Tibial artery (tissue), 4 donors: ENCODE data around the gene GIMAP6.
"Not testable (repeated sequence)": the region's sequence is repeated elsewhere in the genome, so short reads cannot be mapped to it uniquely, and the experiment has no call there.

Source experiments
- DNase-seq, 2 donors: peaks; one replicate each; pipeline ENCODE4 v3.0.0-alpha.2; 2019
- H3K27ac ChIP-seq, 2 donors: fragments of 200-600 bp; sonication (generic) in 1 of 2; 1 replicate in 1 of 2; 2 replicates in 1 of 2; pipeline ENCODE4 v1.5.1; 2018 to 2019; ENCODE audit warnings: mild to moderate bottlenecking in 1 of 2
- H3K27me3 ChIP-seq, 2 donors: fragments of 200-600 bp; sonication (generic) in 1 of 2; one replicate each; pipeline versions ENCODE4 v1.5.1 to v1.6.0; 2016 to 2019
- H3K36me3 ChIP-seq, 3 donors: fragments of 200-600 bp; sonication (generic) in 2 of 3; one replicate each; pipeline ENCODE4 v1.5.1; 2016 to 2019; ENCODE audit warnings: mild to moderate bottlenecking in 2 of 3
- H3K4me1 ChIP-seq, 4 donors: fragments of 200-600 bp; sonication (generic) in 2 of 4; 1 replicate in 3 of 4; 2 replicates in 1 of 4; pipeline ENCODE4 v1.5.1; 2016 to 2019
- H3K4me3 ChIP-seq, 2 donors: fragments of 200-600 bp; sonication (generic) in 1 of 2; 1 replicate in 1 of 2; 2 replicates in 1 of 2; pipeline ENCODE4 v1.5.1; 2018 to 2019; ENCODE audit warnings: mild to moderate bottlenecking in 2 of 2
- H3K9me3 ChIP-seq, 3 donors: fragments of 200-600 bp; sonication (generic) in 1 of 3; one replicate each; pipeline ENCODE4 v1.5.1; 2016 to 2019
- CTCF ChIP-seq, 2 experiments: fragments of 200-600 bp in 1 of 2; fragments of 450-650 bp in 1 of 2; IDR thresholded peaks; one replicate each; pipeline ENCODE4 v1.5.1; 2017 to 2019; ENCODE audit warnings: antibody characterized with exemption in 2 of 2, mild to moderate bottlenecking in 1 of 2, moderate library complexity in 1 of 2
- intact Hi-C: fragments of 100-400 bp; cut with DNase I; formaldehyde crosslinking; loops from one replicate; pipeline ENCODE4 v1.15.0; 2023; ENCODE audit warnings: low total_unique reads

The GIMAP6 gene

DNA sequence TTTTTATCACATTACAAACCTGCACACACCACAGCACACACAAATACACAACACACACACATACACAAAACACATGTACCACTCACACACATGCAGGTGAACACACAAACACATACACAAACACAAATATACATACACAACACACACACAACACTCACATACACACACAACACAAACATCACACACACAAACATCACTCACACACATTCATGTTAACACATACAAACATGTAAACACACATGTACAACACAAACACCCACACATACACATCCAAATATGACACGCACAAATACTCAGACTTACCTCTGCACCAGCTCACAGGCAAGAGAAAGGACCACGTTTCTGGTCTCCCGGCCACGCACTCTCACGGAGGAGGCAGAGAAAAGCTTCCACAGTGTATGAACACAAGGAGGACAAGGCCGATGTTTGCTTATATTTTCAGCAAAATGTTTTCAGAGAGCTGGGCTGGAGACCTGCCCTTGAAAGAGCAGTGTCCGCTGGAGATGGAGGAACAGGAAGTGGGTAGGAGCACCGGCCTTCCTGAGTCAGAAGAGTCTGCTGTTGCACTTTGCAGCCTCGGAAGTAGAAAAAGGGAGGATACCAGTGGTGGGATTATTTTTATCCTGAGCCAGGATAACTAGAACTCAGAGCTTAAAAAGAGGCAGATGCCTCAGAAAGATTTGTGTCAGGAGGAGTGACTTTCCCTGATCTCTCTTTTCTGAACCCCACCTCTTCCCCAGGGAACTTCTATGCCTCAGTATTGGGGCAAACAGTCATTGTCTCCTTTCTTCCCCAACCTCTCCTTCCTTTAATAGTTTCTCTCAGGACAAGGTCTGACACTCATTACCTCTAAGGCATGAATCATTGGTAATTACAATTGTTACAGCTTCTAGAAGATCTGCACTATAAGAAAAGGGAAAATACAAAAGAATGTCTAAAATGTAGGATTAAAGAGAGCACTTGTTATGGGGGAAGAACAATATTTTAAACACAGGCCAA lies at the start of gene GIMAP6:
TSS of gene GIMAP6 (minus strand) at position 520 of the 999 bp plus-strand sequence. CDS start 2,243 bp downstream, outside the sequence.
- intact Hi-C loops: no loop called here
- peak within 1 kb of the TSS; percentile 34 to 42 for H3K4me3 ChIP-seq
- no peaks in the 10 kb centered on the region for H3K27me3 ChIP-seq
- TF ChIP-seq CTCF (IDR thresholded peaks at IDR 0.05): no peak
- DNase-seq: no peak
- no peaks in the 10 kb centered on the region for H3K4me1 ChIP-seq
- no peak within 1 kb of the TSS for H3K27ac ChIP-seq
- no peaks in the 10 kb centered on the region for H3K9me3 ChIP-seq
- H3K36me3 ChIP-seq: peaks cover 0 to 12% (median 0%) of the 10 kb centered on the region in 3 donors

- intact Hi-C loops, H3K27ac ChIP-seq, H3K4me1 ChIP-seq: not testable (repeated sequence)
These were observed 48.2 kb upstream of the GIMAP6 start for GRCh38 chr7:150680364-150680763.

DNA sequence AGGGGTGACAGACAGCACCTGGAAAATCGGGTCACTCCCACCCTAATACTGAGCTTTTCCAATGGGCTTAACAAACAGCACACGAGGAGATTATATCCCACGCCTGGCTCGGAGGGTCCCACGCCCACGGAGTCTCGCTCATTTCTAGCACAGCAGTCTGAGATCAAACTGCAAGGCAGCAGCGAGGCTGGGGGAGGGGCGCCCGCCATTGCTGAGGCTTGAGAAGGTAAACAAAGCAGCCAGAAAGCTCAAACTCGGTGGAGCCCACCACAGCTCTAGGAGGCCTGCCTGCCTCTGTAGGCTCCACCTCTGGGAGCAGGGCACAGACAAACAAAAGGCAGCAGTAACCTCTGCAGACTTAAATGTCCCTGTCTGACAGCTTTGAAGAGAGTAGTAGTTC lies 46.4 kb upstream of the GIMAP6 start:
- H3K4me3 ChIP-seq, H3K27ac ChIP-seq, H3K36me3 ChIP-seq, H3K27me3 ChIP-seq, H3K9me3 ChIP-seq, H3K4me1 ChIP-seq, DNase-seq, intact Hi-C loops: not testable (repeated sequence)

More at GRCh38 chr7:150680364-150680763, 48.2 kb upstream of the GIMAP6 start:
- not testable (repeated sequence) for H3K27me3 ChIP-seq, H3K36me3 ChIP-seq, H3K4me3 ChIP-seq, H3K9me3 ChIP-seq, DNase-seq

- H3K36me3 ChIP-seq, H3K4me3 ChIP-seq, H3K27me3 ChIP-seq, H3K9me3 ChIP-seq, DNase-seq, H3K27ac ChIP-seq, intact Hi-C loops, H3K4me1 ChIP-seq: not testable (repeated sequence)
These were observed 44.7 kb upstream of the GIMAP6 start for GRCh38 chr7:150676854-150677253.

DNA sequence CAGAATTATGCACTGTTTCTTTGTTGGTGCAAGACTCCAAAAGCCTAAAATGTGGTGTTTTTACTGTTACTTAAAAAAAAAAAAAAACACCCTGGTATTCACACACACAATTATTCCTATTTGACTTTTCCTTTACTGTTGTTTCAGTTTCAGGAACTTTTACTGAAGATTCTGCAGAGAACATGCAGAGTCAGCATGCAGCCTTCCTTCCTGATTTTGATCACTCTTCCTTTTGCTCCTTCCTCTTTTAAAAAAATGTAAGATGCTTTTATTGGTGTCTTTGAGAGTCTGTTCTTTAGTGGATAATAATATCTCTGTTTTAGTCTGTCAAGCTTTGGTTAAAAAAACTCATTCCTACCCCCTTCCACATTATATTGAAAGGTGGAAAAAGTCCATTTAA lies 44.1 kb upstream of the GIMAP6 start:
- H3K4me3 ChIP-seq, H3K4me1 ChIP-seq, H3K27me3 ChIP-seq, H3K27ac ChIP-seq, DNase-seq, intact Hi-C loops, H3K36me3 ChIP-seq, H3K9me3 ChIP-seq: not testable (repeated sequence)

DNA sequence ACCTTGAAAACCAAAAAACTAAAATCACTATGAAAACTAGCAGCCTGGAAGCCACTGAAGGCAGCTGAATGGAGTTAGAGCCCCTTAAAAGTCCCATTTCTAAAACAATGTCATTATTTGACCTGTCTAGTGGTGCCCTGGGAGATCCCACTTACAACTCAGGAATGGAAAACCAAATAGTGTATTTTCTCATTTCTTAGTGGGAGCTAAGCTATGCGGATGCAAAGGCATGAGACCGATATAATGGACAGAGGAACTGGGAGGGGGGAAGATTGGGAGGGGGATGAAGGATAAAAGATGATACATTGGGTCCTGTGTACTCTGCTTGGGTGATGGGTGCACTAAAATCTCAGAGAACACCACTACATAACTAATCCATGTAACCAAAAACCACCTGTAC lies 43.5 kb upstream of the GIMAP6 start:
- no peak for DNase-seq
- Histone ChIP-seq H3K27ac (no peak overlapping the region), H3K4me3 (no peak overlapping the region), H3K4me1 (no peaks in the 10 kb centered on the region), H3K9me3 (no peaks in the 10 kb centered on the region), H3K27me3 (no peaks in the 10 kb centered on the region), H3K36me3 (no peaks in the 10 kb centered on the region)
- intact Hi-C loops: no loop called here
- TF ChIP-seq CTCF (IDR thresholded peaks at IDR 0.05): no peak

GRCh38 chr7:150671798-150672585 lies 39.8 kb upstream of the GIMAP6 start:
- H3K27me3 ChIP-seq, H3K9me3 ChIP-seq, DNase-seq, H3K4me3 ChIP-seq, H3K4me1 ChIP-seq, H3K27ac ChIP-seq, intact Hi-C loops, H3K36me3 ChIP-seq: not testable (repeated sequence)

GRCh38 chr7:150668977-150669376 lies 36.8 kb upstream of the GIMAP6 start:
- DNase-seq: no peak
- intact Hi-C loops: no loop called here
- Histone ChIP-seq H3K27me3 (no peaks in the 10 kb centered on the region), H3K4me1 (no peaks in the 10 kb centered on the region), H3K36me3 (no peaks in the 10 kb centered on the region), H3K4me3 (no peak overlapping the region), H3K9me3 (no peaks in the 10 kb centered on the region), H3K27ac (no peak overlapping the region)
- TF ChIP-seq CTCF (IDR thresholded peaks at IDR 0.05): no peak
